ENCODE measurements around the gene GPR152. TPM values are rescaled to one million over a fixed set of nuclear protein-coding genes. Genes with fewer than 3 reads are reported as not detected.
A peak's percentile ranks its signal among the peaks of the same experiment; 100 is the strongest.

GPR152 gene
- total RNA-seq, 2 experiments from 2014 or later: not detected

DNA sequence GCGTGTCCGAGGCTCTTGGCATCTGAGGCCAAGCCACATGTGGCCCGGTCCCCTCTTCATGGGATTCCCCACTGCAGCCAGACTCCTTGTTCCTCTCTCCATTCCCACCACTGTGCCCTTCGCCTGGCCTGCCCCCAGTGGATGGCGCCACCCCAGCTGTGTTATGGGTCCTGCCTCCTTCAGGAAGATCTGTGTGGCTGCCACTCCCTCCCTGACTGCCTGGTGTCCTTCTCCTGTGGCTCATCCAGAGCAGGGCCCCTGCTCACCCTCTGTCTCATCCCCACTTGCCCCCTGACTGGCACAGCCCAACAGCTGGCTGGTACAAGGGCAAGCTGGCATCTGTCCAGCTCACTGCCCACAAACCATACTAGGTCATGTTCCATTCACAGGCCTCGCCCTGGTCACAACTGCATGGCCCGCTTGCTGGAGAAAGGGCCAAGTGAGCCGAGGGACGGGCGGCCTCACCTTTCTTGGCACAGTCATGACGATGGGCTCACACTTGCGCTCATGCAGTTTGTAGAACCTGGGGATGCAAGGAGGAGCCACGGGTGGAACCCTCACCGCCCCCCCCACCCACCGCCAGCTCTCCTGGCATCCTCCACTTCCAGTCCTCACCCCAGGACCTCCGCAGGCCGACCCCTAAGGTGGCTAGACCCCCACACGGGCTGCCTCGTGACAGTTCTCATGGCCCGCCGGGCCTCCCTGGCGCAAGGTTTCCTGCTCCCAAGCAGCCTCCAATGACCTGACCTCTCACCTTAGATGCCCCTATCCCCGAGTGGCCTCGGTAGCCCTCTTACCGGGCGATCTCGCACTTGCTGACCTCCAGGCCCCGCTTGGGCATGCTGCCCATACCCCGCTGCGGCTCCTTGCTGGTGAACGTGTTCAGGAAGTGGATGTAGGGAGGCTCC lies 13.0 kb downstream of the GPR152 start:
- no peaks in the 10 kb centered on the region for H3K9me2 ChIP-seq (ENCODE audit: insufficient read depth, low read length)
- POLR2A ChIA-PET: interaction anchor here (0.6 to 3.6 kb wide), 7 partner anchors 10 to 197 kb away, joined by 3 to 20 read pairs (median 4); partner anchors contain the start of genes PPP1CA and TMEM134
- CTCF ChIA-PET (ENCODE audit: unreplicated experiment): interaction anchor here (0.5 to 1.8 kb wide), 5 partner anchors 17 to 45 kb away, joined by 3 to 7 read pairs (median 3); partner anchors contain the start of gene PPP1CA
- DNase-seq (ENCODE audit: low spot score): no peak
- intact Hi-C loops (cut with micrococcal nuclease; ENCODE audit: unreplicated experiment): no loop called here
- H4K20me1 ChIP-seq (ENCODE audit: insufficient read depth, low read length): peaks cover 12% of the 10 kb centered on the region
- peak overlapping the region; percentile 81 for H3K4me3 ChIP-seq (ENCODE audit: low read depth, low read length, poor library complexity, severe bottlenecking)
- peaks cover 29% of the 10 kb centered on the region for H3K79me2 ChIP-seq (ENCODE audit: insufficient read depth, low read depth, low read length)
- no peak for TF ChIP-seq EZH2phosphoT487 (IDR thresholded peaks at IDR 0.05; ENCODE audit: borderline replicate concordance, low read depth, low read length)
- TF ChIP-seq, protein P1, sequence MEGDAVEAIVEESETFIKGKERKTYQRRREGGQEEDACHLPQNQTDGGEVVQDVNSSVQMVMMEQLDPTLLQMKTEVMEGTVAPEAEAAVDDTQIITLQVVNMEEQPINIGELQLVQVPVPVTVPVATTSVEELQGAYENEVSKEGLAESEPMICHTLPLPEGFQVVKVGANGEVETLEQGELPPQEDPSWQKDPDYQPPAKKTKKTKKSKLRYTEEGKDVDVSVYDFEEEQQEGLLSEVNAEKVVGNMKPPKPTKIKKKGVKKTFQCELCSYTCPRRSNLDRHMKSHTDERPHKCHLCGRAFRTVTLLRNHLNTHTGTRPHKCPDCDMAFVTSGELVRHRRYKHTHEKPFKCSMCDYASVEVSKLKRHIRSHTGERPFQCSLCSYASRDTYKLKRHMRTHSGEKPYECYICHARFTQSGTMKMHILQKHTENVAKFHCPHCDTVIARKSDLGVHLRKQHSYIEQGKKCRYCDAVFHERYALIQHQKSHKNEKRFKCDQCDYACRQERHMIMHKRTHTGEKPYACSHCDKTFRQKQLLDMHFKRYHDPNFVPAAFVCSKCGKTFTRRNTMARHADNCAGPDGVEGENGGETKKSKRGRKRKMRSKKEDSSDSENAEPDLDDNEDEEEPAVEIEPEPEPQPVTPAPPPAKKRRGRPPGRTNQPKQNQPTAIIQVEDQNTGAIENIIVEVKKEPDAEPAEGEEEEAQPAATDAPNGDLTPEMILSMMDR (conservative IDR thresholded peaks at IDR 0.05; ENCODE audit: low read length): peak; percentile 72
- H3K4me2 ChIP-seq (ENCODE audit: low read length): peak overlapping the region; percentile 97
- H3K4me1 ChIP-seq (ENCODE audit: insufficient read depth, low read length, poor library complexity, severe bottlenecking): peaks cover 80% of the 10 kb centered on the region
- H3K36me3 ChIP-seq (ENCODE audit: insufficient read depth, low read length): peaks cover 35% of the 10 kb centered on the region
- no peak overlapping the region for H2AFZ ChIP-seq (ENCODE audit: low read length)
- H3K9me3 ChIP-seq (ENCODE audit: low read length): no peaks in the 10 kb centered on the region
- BruUV-seq (replicated peaks): no TSS peak
- H3K27ac ChIP-seq (ENCODE audit: low read depth, low read length, poor library complexity, severe bottlenecking): peak overlapping the region; percentile 94

DNA sequence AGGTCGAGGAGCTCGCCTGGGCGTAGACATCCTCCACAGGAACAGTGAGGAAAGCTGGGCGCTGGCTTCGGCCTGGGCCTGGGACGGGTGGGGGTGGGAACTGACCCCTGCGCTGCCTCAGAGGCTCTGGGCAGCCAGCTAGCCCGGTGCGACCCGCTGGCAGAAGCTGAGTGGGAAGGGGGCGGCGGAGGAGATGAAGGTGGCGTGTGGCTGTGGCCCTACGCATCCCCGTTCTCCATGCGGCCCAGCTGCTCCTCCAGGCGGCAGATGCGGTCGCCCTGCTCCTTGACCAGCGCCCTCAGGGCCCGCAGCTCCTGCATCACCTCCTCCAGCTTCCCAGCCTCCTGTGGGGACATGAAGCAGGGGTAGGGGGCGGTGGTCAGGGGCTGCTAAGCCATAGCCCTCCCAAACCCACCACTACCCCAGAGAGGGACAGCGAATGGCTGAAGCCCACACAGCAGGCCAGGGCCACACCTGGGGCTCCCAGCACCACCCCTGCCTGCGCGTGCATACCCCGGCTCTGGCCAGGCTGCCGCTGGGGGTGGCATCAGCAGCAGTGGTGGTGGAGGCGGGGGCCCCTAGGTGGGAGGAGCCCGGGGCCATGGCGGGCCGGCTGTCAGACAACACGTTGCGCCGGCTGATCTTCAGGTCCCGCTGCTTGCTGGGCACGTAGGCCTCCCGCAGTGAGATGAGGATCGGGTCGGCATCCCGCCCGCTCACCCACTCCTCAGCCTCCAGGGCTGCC lies 14.2 kb downstream of the GPR152 start:
- TF ChIP-seq, protein P1 (conservative IDR thresholded peaks at IDR 0.05; ENCODE audit: low read length): 0 out of 2 replicates have a peak, but pooled peaks have one; percentile 28
- no peak for TF ChIP-seq EZH2phosphoT487 (IDR thresholded peaks at IDR 0.05; ENCODE audit: borderline replicate concordance, low read depth, low read length)
- Histone ChIP-seq H4K20me1 (ENCODE audit: insufficient read depth, low read length) (peaks cover 12% of the 10 kb centered on the region), H3K79me2 (ENCODE audit: insufficient read depth, low read depth, low read length) (peaks cover 29% of the 10 kb centered on the region), H3K27ac (ENCODE audit: low read depth, low read length, poor library complexity, severe bottlenecking) (peak overlapping the region; percentile 94), H3K9me2 (ENCODE audit: insufficient read depth, low read length) (no peaks in the 10 kb centered on the region), H3K36me3 (ENCODE audit: insufficient read depth, low read length) (peaks cover 48% of the 10 kb centered on the region), H3K9me3 (ENCODE audit: low read length) (no peaks in the 10 kb centered on the region), H3K4me3 (ENCODE audit: low read depth, low read length, poor library complexity, severe bottlenecking) (peak overlapping the region; percentile 81), H3K4me1 (ENCODE audit: insufficient read depth, low read length, poor library complexity, severe bottlenecking) (peaks cover 86% of the 10 kb centered on the region), H2AFZ (ENCODE audit: low read length) (no peak overlapping the region), H3K4me2 (ENCODE audit: low read length) (peak overlapping the region; percentile 97)
- DNase-seq (ENCODE audit: low spot score): peak; percentile 81
- TSS peak; percentile 48 for BruUV-seq (replicated peaks)
- intact Hi-C loops (cut with micrococcal nuclease; ENCODE audit: unreplicated experiment): no loop called here
- ChIA-PET POLR2A (interaction anchor here (0.6 to 3.6 kb wide), 19 partner anchors 7 to 652 kb away, joined by 3 to 38 read pairs (median 5); partner anchors contain the start of genes PPP1CA, RAD9A, RPS6KB2 and TBC1D10C), CTCF (ENCODE audit: unreplicated experiment) (interaction anchor here (0.9 to 1.8 kb wide), 5 partner anchors 11 to 37 kb away, joined by 3 to 11 read pairs (median 6); partner anchors contain the start of gene PPP1CA)
